ENCODE results near the gene LHFPL2. TPM values are rescaled to one million over a fixed set of nuclear protein-coding genes. Genes with fewer than 3 reads are reported as not detected.

The LHFPL2 gene
- total RNA-seq, 6 experiments from 2014 or later, result 14.4 to 18.9 (median 16.7) TPM

- H3K9me3 Mint-ChIP-seq, result no peaks in the 10 kb centered on the region
- no peak for DNase-seq
- H3K27me3 Mint-ChIP-seq (ENCODE audit: insufficient read depth), result peaks cover 2% of the 10 kb centered on the region; the same call in 1 of the 2 replicates
- H3K4me1 Mint-ChIP-seq (ENCODE audit: low read depth), result peaks cover 74% of the 10 kb centered on the region
- no peak overlapping the region for H3K4me3 Mint-ChIP-seq
- H3K27ac Mint-ChIP-seq, result no peak overlapping the region
- H3K36me3 Mint-ChIP-seq (ENCODE audit: low read depth), result no peaks in the 10 kb centered on the region; the same call in 1 of the 2 replicates
- no peak for TF ChIP-seq CTCF (IDR thresholded peaks at IDR 0.05)
Measured at GRCh38 chr5:78598973-78599372, 49.6 kb downstream of the LHFPL2 start.

GRCh38 chr5:78597974-78598371 lies 50.6 kb downstream of the LHFPL2 start:
- TF ChIP-seq CTCF (IDR thresholded peaks at IDR 0.05), result no peak
- Mint-ChIP-seq H3K36me3 (ENCODE audit: low read depth) (no peaks in the 10 kb centered on the region), H3K9me3 (no peaks in the 10 kb centered on the region), H3K27ac (peak overlapping the region; percentile 94), H3K4me1 (ENCODE audit: low read depth) (peaks cover 84% of the 10 kb centered on the region), H3K27me3 (ENCODE audit: insufficient read depth) (peaks cover 2% of the 10 kb centered on the region; the same call in 1 of the 2 replicates), H3K4me3 (peak overlapping the region; percentile 39; the same call in 1 of the 2 replicates)
- DNase-seq, result peak; percentile 40

GRCh38 chr5:78597068-78597973 lies 51.3 kb downstream of the LHFPL2 start:
- peaks cover 88% of the 10 kb centered on the region for H3K4me1 Mint-ChIP-seq (ENCODE audit: low read depth)
- H3K9me3 Mint-ChIP-seq, result no peaks in the 10 kb centered on the region
- TF ChIP-seq CTCF (IDR thresholded peaks at IDR 0.05), result no peak
- peak; percentile 72 for DNase-seq
- H3K36me3 Mint-ChIP-seq (ENCODE audit: low read depth), result no peaks in the 10 kb centered on the region
- H3K4me3 Mint-ChIP-seq, result peak overlapping the region; percentile 39
- H3K27ac Mint-ChIP-seq, result peak overlapping the region; percentile 94
- peaks cover 2% of the 10 kb centered on the region; the same call in 1 of the 2 replicates for H3K27me3 Mint-ChIP-seq (ENCODE audit: insufficient read depth)

- Mint-ChIP-seq H3K27me3 (ENCODE audit: insufficient read depth) (peaks cover 2% of the 10 kb centered on the region; the same call in 1 of the 2 replicates), H3K27ac (peak overlapping the region; percentile 94), H3K4me1 (ENCODE audit: low read depth) (peaks cover 88% of the 10 kb centered on the region), H3K9me3 (no peaks in the 10 kb centered on the region), H3K36me3 (ENCODE audit: low read depth) (peaks cover 4% of the 10 kb centered on the region), H3K4me3 (no peak overlapping the region)
- no peak for DNase-seq
- TF ChIP-seq CTCF (IDR thresholded peaks at IDR 0.05), result no peak
Measured at GRCh38 chr5:78595458-78595921, 53.1 kb downstream of the LHFPL2 start.

- no peaks in the 10 kb centered on the region for H3K9me3 Mint-ChIP-seq
- peaks cover 94% of the 10 kb centered on the region for H3K4me1 Mint-ChIP-seq (ENCODE audit: low read depth)
- H3K27ac Mint-ChIP-seq, result peak overlapping the region; percentile 94
- H3K27me3 Mint-ChIP-seq (ENCODE audit: insufficient read depth), result peaks cover 2% of the 10 kb centered on the region; the same call in 1 of the 2 replicates
- TF ChIP-seq CTCF (IDR thresholded peaks at IDR 0.05), result peak; percentile 26; the same call in 1 of the 2 replicates
- DNase-seq, result peak; percentile 98
- peaks cover 4% of the 10 kb centered on the region for H3K36me3 Mint-ChIP-seq (ENCODE audit: low read depth)
- H3K4me3 Mint-ChIP-seq, result no peak overlapping the region
Measured at GRCh38 chr5:78594610-78595457, 53.7 kb downstream of the LHFPL2 start.

All from HFFc6 (cell line).